Measurements from ENCODE around the gene ADAM12.

The ADAM12 gene

GRCh38 chr10:126160571-126160970, 227.7 kb downstream of the ADAM12 start:
- Histone ChIP-seq H4K20me1 (ENCODE audit: insufficient read depth, low read length) (no peaks in the 10 kb centered on the region), H3K9ac (ENCODE audit: low read length) (no peak overlapping the region), H3F3A (ENCODE audit: insufficient read depth, low read length) (no peaks in the 10 kb centered on the region), H3K36me3 (replicated peaks; ENCODE audit: insufficient read depth, low read length) (no peaks in the 10 kb centered on the region), H3K79me2 (ENCODE audit: low read length) (no peaks in the 10 kb centered on the region), H3K4me3 (ENCODE audit: low read length) (no peak overlapping the region), H2AFZ (ENCODE audit: low read length) (no peak overlapping the region), H3K4me1 (ENCODE audit: low read length) (no peaks in the 10 kb centered on the region), H3K9me2 (replicated peaks; ENCODE audit: insufficient read depth, low read length) (no peaks in the 10 kb centered on the region), H3K9me3 (replicated peaks; ENCODE audit: insufficient read depth, low read length) (no peaks in the 10 kb centered on the region), H3K4me2 (ENCODE audit: low read depth, low read length) (no peak overlapping the region), H3K27me3 (replicated peaks; ENCODE audit: insufficient read depth, low read length) (no peaks in the 10 kb centered on the region), H3K27ac (ENCODE audit: low read length) (no peak overlapping the region)
- no peak for DNase-seq
- TF ChIP-seq CTCF (IDR thresholded peaks at IDR 0.05; ENCODE audit: low read length), result no peak
- TF ChIP-seq EZH2phosphoT487 (IDR thresholded peaks at IDR 0.05; ENCODE audit: low read length), result no peak
- no peak for TF ChIP-seq EZH2 (optimal IDR thresholded peaks at IDR 0.05; ENCODE audit: low read depth, low read length)

- no peak for DNase-seq
- Histone ChIP-seq H3K4me1 (ENCODE audit: low read length) (no peaks in the 10 kb centered on the region), H3K27ac (ENCODE audit: low read length) (no peak overlapping the region), H3K9me2 (replicated peaks; ENCODE audit: insufficient read depth, low read length) (no peaks in the 10 kb centered on the region), H3K9me3 (replicated peaks; ENCODE audit: insufficient read depth, low read length) (no peaks in the 10 kb centered on the region), H3K79me2 (ENCODE audit: low read length) (no peaks in the 10 kb centered on the region), H3K27me3 (replicated peaks; ENCODE audit: insufficient read depth, low read length) (no peaks in the 10 kb centered on the region), H3K9ac (ENCODE audit: low read length) (no peak overlapping the region), H3F3A (ENCODE audit: insufficient read depth, low read length) (no peaks in the 10 kb centered on the region), H2AFZ (ENCODE audit: low read length) (no peak overlapping the region), H3K4me3 (ENCODE audit: low read length) (no peak overlapping the region), H3K4me2 (ENCODE audit: low read depth, low read length) (no peak overlapping the region), H3K36me3 (replicated peaks; ENCODE audit: insufficient read depth, low read length) (no peaks in the 10 kb centered on the region), H4K20me1 (ENCODE audit: insufficient read depth, low read length) (no peaks in the 10 kb centered on the region)
- TF ChIP-seq CTCF (IDR thresholded peaks at IDR 0.05; ENCODE audit: low read length), result no peak
- no peak for TF ChIP-seq EZH2 (optimal IDR thresholded peaks at IDR 0.05; ENCODE audit: low read depth, low read length)
- TF ChIP-seq EZH2phosphoT487 (IDR thresholded peaks at IDR 0.05; ENCODE audit: low read length), result no peak
Observed at GRCh38 chr10:126158133-126158892, 230.0 kb downstream of the ADAM12 start.

- TF ChIP-seq EZH2phosphoT487 (IDR thresholded peaks at IDR 0.05; ENCODE audit: low read length), result no peak
- no peak for TF ChIP-seq CTCF (IDR thresholded peaks at IDR 0.05; ENCODE audit: low read length)
- TF ChIP-seq EZH2 (optimal IDR thresholded peaks at IDR 0.05; ENCODE audit: low read depth, low read length), result no peak
- H3K27ac ChIP-seq (ENCODE audit: low read length), result no peak overlapping the region
- H2AFZ ChIP-seq (ENCODE audit: low read length), result no peak overlapping the region
Observed at GRCh38 chr10:126157189-126157588, 231.1 kb downstream of the ADAM12 start.

More at GRCh38 chr10:126157189-126157588, 231.1 kb downstream of the ADAM12 start:
- Histone ChIP-seq H3K4me3 (ENCODE audit: low read length) (no peak overlapping the region), H3K79me2 (ENCODE audit: low read length) (no peaks in the 10 kb centered on the region), H3K9me3 (replicated peaks; ENCODE audit: insufficient read depth, low read length) (no peaks in the 10 kb centered on the region), H3K36me3 (replicated peaks; ENCODE audit: insufficient read depth, low read length) (no peaks in the 10 kb centered on the region), H3K9me2 (replicated peaks; ENCODE audit: insufficient read depth, low read length) (no peaks in the 10 kb centered on the region), H3K4me2 (ENCODE audit: low read depth, low read length) (no peak overlapping the region), H3K9ac (ENCODE audit: low read length) (no peak overlapping the region), H4K20me1 (ENCODE audit: insufficient read depth, low read length) (no peaks in the 10 kb centered on the region), H3F3A (ENCODE audit: insufficient read depth, low read length) (no peaks in the 10 kb centered on the region), H3K27me3 (replicated peaks; ENCODE audit: insufficient read depth, low read length) (no peaks in the 10 kb centered on the region; the same call in 1 of the 2 replicates), H3K4me1 (ENCODE audit: low read length) (no peaks in the 10 kb centered on the region)
- no peak for DNase-seq
